ENCODE results near the gene CADM4.
A peak's percentile ranks its signal among the peaks of the same experiment; 100 is the strongest.

CADM4 gene

GRCh38 chr19:43578787-43579186, 60.9 kb downstream of the CADM4 start:
- no peak for DNase-seq

GRCh38 chr19:43575955-43576878, 63.4 kb downstream of the CADM4 start:
- DNase-seq = no peak

- peak; percentile 93 to 98 for DNase-seq
These were observed 64.3 kb downstream of the CADM4 start, which contains the start of the genes PINLYP and XRCC1 for GRCh38 chr19:43575156-43575950. Gene PINLYP (plus strand): TSS chr19:43575801. CDS start chr19:43577192, 1,391 bp downstream. Gene XRCC1 (minus strand): TSS chr19:43575527. CDS start chr19:43575458, 69 bp downstream.

GRCh38 chr19:43574424-43575155, 65.1 kb downstream of the CADM4 start:
- peak in 1 of 2 experiments; percentile 33 for DNase-seq

Data from NCI-H187 (cell line).